Tibial artery (tissue), 4 donors: Measurements from ENCODE around the gene MAP3K4.

ENCODE experiments used
- DNase-seq, 2 donors: peaks; one replicate each; pipeline ENCODE4 v3.0.0-alpha.2; 2019
- H3K27ac ChIP-seq, 2 donors: fragments of 200-600 bp; sonication (generic) in 1 of 2; 1 replicate in 1 of 2; 2 replicates in 1 of 2; pipeline ENCODE4 v1.5.1; 2018 to 2019; ENCODE audit warnings: mild to moderate bottlenecking in 1 of 2
- H3K27me3 ChIP-seq, 2 donors: fragments of 200-600 bp; sonication (generic) in 1 of 2; one replicate each; pipeline versions ENCODE4 v1.5.1 to v1.6.0; 2016 to 2019
- H3K36me3 ChIP-seq, 3 donors: fragments of 200-600 bp; sonication (generic) in 2 of 3; one replicate each; pipeline ENCODE4 v1.5.1; 2016 to 2019; ENCODE audit warnings: mild to moderate bottlenecking in 2 of 3
- H3K4me1 ChIP-seq, 4 donors: fragments of 200-600 bp; sonication (generic) in 2 of 4; 1 replicate in 3 of 4; 2 replicates in 1 of 4; pipeline ENCODE4 v1.5.1; 2016 to 2019
- H3K4me3 ChIP-seq, 2 donors: fragments of 200-600 bp; sonication (generic) in 1 of 2; 1 replicate in 1 of 2; 2 replicates in 1 of 2; pipeline ENCODE4 v1.5.1; 2018 to 2019; ENCODE audit warnings: mild to moderate bottlenecking in 2 of 2
- H3K9me3 ChIP-seq, 3 donors: fragments of 200-600 bp; sonication (generic) in 1 of 3; one replicate each; pipeline ENCODE4 v1.5.1; 2016 to 2019
- CTCF ChIP-seq, 2 experiments: fragments of 200-600 bp in 1 of 2; fragments of 450-650 bp in 1 of 2; IDR thresholded peaks; one replicate each; pipeline ENCODE4 v1.5.1; 2017 to 2019; ENCODE audit warnings: antibody characterized with exemption in 2 of 2, mild to moderate bottlenecking in 1 of 2, moderate library complexity in 1 of 2
- intact Hi-C: fragments of 100-400 bp; cut with DNase I; formaldehyde crosslinking; loops from one replicate; pipeline ENCODE4 v1.15.0; 2023; ENCODE audit warnings: low total_unique reads

Gene MAP3K4

GRCh38 chr6:160992061-160992979 is 751 bp downstream of the MAP3K4 start:
- H3K9me3 ChIP-seq, result no peaks in the 10 kb centered on the region
- DNase-seq, result peak; percentile 33 to 73
- TF ChIP-seq CTCF (IDR thresholded peaks at IDR 0.05), result peak in 1 of 2 experiments; percentile 31
- H3K27me3 ChIP-seq, result no peaks in the 10 kb centered on the region
- H3K27ac ChIP-seq, result peak overlapping the region; percentile 91 to 94
- H3K4me3 ChIP-seq, result peak overlapping the region; percentile 99 to 100
- peaks cover 0 to 26% (median 13%) of the 10 kb centered on the region in 4 donors for H3K4me1 ChIP-seq
- intact Hi-C loops, result no loop called here
- no peaks in the 10 kb centered on the region for H3K36me3 ChIP-seq

DNA sequence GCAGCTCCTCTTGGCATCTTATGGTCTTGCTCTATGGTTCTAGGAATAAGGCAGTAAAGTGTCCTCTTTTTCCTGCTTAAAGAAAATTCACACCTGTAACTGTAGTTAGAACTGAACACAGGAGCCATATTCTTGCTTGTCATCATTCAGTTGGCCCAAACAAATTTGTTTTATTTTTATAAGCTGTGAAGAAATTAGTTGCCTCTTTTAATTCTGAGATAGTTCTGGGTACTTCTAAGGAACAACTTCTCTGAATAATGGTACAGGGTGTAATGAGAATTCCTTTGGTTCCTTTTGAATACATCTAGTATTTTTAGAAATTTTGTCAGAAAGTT is 1.4 kb downstream of the MAP3K4 start:
- no peaks in the 10 kb centered on the region for H3K27me3 ChIP-seq
- H3K9me3 ChIP-seq, result no peaks in the 10 kb centered on the region
- intact Hi-C loops, result no loop called here
- H3K27ac ChIP-seq, result peak overlapping the region; percentile 91 to 94
- H3K4me1 ChIP-seq, result peaks cover 0 to 26% (median 13%) of the 10 kb centered on the region in 4 donors
- no peaks in the 10 kb centered on the region for H3K36me3 ChIP-seq
- H3K4me3 ChIP-seq, result peak overlapping the region; percentile 99 to 100
- peak in 1 of 2 experiments; percentile 59 for TF ChIP-seq CTCF (IDR thresholded peaks at IDR 0.05)
- no peak for DNase-seq

- no peak for DNase-seq
- Histone ChIP-seq H3K27ac (no peak overlapping the region), H3K9me3 (no peaks in the 10 kb centered on the region), H3K36me3 (no peaks in the 10 kb centered on the region), H3K4me1 (peaks cover 0 to 26% (median 13%) of the 10 kb centered on the region in 4 donors), H3K27me3 (no peaks in the 10 kb centered on the region), H3K4me3 (no peak overlapping the region)
- intact Hi-C loops, result no loop called here
- no peak for TF ChIP-seq CTCF (IDR thresholded peaks at IDR 0.05)
These were observed 3.7 kb downstream of the MAP3K4 start for GRCh38 chr6:160995271-160995670.

DNA sequence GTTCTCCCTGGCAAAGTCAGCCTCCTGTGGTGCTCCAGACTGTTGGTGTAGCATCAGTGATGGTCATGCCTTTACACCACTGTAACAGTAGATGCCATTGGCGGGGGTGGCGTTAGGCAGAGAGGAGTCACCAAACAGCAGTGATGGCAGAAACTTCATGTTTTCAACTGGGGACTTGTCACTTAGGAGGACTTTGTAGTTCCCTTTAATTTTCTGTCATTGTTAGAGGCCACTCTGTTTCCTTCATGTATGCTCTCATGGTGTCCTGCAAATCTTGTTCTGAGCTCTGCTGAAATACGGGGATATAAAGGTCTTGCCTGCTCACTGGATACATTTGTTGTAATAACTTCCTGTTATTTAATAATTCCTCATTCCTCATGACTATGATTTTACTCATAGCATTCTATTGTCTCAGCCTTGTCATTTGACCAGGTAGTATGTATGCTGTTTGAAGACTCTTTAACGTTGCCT is 4.6 kb downstream of the MAP3K4 start:
- no peak for DNase-seq
- TF ChIP-seq CTCF (IDR thresholded peaks at IDR 0.05), result no peak
- H3K9me3 ChIP-seq, result no peaks in the 10 kb centered on the region
- H3K36me3 ChIP-seq, result no peaks in the 10 kb centered on the region
- H3K27ac ChIP-seq, result no peak overlapping the region
- H3K27me3 ChIP-seq, result no peaks in the 10 kb centered on the region
- intact Hi-C loops, result no loop called here
- peaks cover 0 to 26% (median 10%) of the 10 kb centered on the region in 4 donors for H3K4me1 ChIP-seq
- H3K4me3 ChIP-seq, result no peak overlapping the region

GRCh38 chr6:160998217-160998616 is 6.6 kb downstream of the MAP3K4 start:
- no peak for DNase-seq
- no peak overlapping the region for H3K27ac ChIP-seq
- no peak for TF ChIP-seq CTCF (IDR thresholded peaks at IDR 0.05)
- no peaks in the 10 kb centered on the region for H3K9me3 ChIP-seq
- peaks cover 0 to 31% (median 10%) of the 10 kb centered on the region in 4 donors for H3K4me1 ChIP-seq
- no peaks in the 10 kb centered on the region for H3K27me3 ChIP-seq
- H3K4me3 ChIP-seq, result no peak overlapping the region
- H3K36me3 ChIP-seq, result no peaks in the 10 kb centered on the region
- intact Hi-C loops, result no loop called here
